HTR-8/SVneo (cell line): Measurements from ENCODE around the gene RNF212.
"Not testable (repeated sequence)": the region's sequence is repeated elsewhere in the genome, so short reads cannot be mapped to it uniquely, and the experiment has no call there.

Source experiments
- DNase-seq: peaks from one replicate; pipeline ENCODE4 v3.0.0; 2011; ENCODE audit warnings: low spot score, mixed read lengths; ENCODE audit not compliant: insufficient read length
- FAIRE-seq: peaks from 2 replicates; lab custom pipeline; 2011; peaks lifted over from hg19 to GRCh38; lab: Jason Lieb, UNC

RNF212 gene

DNA sequence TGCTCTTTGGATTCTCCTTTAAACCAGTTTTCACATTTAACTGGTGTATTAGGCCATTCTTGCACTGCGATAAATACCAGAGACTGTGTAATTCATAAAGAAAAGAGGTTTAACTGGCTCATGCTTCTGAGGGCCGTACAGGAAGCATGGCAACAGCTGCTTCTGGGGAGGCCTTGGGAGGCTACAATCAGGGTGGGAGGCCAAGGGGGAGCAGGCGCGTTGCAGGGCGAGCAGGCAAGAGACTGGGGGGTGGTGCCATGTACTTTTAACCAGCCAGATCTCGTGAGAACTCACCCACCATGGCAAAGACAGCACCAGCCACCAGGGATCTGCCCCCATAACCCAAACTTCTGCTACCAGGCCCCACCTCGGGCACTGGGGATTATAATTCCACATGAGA, 38.1 kb downstream of the RNF212 start:
- FAIRE-seq, result no peak

DNA sequence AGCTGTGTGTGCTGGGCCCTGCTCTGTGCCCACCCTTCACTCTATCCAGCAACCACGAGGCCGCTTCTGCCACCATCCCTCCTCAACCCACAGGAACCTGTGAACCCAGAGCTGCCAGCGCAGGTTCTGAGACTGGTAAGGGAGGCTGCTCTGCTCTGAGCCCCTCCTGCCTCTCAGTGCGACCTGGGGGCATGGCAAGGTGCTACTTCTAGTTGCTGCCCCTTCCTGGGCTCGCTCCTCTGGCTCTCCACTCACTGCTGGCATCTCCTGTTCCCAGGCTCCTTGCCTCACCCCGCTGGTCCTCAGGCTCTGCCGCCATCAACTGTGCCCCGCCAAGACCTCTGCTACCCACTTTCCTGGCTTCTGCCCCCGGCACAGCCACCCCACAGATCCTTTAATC, 39.3 kb downstream of the RNF212 start:
- FAIRE-seq (no peak), DNase-seq (no peak)

More for the DNA sequence above, 38.1 kb downstream of the RNF212 start:
- no peak for DNase-seq

DNA sequence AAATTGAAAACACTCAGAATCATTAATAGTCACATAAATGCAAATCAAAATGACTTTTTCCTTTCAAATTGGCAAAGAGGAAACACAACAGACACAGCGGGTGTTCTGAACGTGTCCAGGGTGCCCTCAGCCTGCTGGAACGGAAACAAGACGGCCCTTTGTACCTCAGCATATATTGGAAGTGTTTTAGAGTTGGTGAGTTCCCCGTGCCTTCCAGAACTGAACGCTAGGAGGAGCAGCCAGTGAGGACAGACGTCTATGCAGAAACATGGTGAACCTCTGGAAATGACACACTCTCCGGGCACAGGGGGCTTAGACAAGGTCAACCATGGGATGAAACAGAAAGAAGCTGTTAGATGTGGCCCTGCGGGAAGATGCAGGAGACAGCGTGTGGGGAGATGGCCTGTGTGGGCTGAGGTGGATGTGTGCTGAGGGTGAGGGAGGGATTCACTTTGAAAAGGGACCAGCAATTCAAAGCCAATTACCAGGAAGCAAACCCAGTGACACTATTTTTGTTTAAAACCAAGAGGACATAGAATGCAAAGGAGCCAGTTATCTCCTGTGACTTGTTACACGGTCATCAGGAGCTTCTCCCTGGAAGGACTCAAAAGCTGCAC, 40.4 kb downstream of the RNF212 start:
- DNase-seq (peak; percentile 59), FAIRE-seq (no peak)

DNA sequence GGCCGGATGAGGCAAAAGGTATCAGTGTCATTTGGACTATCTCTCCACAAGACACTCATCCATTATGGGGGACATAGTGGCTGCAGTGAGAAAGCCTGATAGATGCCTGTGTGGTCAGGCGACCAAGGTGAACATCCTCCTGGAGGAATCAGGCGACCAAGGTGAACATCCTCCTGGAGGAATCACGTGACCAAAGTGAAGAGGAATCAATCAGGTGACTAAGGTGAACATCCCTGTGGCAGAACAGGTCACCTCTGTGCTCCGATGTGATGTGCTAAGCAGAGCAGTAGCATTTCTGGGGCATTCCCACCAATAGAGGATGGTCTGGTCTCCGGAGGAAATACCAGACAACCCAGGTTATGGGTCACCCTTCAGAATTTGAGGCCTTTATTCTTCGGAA, 44.0 kb downstream of the RNF212 start:
- no peak for DNase-seq
- FAIRE-seq, result no peak

DNA sequence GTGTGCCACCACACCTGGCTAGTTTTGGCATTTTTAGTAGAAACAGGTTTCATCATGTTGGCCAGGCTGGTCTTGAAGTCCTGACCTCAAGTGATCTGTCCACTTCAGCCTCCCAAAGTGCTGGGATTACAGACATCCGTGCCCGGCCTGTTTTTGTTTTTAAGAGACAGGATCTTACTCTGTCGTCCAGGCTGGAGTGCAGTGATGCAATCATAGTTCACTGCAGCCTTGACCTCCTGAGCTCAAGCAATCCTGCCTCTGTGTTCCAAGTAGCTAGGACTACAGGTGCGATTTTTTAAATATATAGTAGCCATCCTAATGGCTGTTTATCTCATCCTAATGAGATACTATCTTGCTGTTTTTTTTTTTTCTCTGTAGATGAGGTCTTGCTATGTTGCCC, 47.6 kb downstream of the RNF212 start:
- FAIRE-seq (no peak), DNase-seq (no peak)

DNA sequence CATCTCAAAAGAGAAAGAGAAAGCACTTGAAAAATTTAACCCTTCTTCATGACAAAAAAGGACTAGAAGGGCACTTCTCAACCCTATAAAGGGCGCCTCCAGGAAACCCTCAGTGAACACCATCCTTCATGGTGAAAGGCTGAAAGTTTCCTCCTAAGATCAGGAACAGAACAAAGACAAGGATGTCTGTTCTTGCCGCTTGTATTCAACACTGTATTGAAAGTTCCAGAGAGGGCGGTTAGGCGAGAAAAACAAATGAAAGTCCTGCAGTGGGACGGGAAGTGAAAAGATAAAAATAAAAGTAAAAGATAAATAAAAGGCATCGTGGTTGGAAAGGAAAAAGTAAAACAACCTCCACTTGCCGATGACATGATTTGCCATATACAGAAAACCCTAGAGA, 50.9 kb downstream of the RNF212 start:
- DNase-seq (no peak), FAIRE-seq (no peak)

DNA sequence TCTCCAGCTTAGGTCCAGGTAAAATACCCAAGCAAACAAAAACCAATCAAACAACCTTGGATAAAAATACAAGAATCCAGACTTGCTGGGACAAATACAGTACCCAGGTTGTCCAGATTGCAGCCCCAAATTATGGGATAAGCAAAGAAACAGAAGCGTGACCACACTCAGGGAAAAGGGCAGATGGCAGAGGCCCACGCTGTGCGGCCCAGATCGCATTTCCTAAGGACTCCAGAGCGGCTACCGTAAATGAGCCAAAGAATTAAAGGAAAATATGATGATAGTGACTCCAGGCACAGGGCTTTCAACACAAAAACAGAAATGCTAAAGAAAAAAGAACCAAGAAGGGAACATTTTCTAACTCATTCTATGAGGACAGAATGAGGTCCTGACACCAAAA, 51.6 kb downstream of the RNF212 start:
- DNase-seq (no peak), FAIRE-seq (no peak)

DNA sequence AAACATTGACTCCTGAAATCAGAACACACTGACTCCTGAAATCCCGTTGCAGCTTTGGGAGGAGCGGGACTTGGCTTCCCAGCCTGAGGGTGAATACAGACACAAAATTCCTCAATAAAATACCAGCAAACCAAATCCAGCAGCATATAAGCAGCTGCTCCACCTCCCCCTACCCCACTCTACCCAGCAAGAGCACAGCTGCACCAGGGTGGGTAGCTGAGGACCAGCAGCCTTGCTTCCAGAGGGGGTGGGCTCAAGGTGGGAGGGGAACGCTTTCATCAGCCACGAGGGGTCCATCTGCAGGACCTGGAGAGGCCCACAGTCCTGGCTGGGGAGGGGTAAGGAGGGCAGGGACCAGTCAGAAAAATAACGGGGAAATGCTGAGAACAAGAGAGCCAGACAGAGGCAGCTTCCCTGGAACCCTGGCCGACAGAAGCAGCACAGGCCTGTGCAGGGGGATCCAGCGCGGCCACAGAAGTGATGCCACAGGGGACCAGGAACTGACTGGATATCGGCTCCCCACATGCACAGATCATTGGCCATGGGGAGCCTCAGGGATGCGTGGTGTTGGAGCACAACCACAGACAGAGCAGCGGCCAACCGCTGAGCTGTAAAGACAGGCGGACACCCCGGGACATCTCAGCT, 52.2 kb downstream of the RNF212 start:
- no peak for DNase-seq
- no peak for FAIRE-seq

DNA sequence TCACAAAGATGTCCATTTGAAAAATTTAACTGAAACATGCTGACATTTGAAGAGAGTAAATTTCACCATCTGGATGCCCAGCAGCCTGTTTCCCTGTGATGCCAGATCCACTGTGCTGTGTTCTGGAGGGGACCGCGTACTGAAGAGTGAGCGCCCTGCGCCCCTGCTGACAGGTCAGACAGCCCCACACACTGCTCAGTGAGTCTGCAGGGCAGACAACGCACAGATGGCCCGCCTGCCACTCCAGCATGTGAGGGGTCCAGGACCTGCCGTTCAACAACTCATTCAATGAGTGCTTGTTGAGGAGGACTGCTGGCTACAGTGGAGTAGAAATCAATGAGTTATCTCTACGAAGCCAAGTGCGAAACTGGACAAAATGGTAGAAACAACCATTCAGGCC, 52.7 kb downstream of the RNF212 start:
- FAIRE-seq (no peak), DNase-seq (no peak)

DNA sequence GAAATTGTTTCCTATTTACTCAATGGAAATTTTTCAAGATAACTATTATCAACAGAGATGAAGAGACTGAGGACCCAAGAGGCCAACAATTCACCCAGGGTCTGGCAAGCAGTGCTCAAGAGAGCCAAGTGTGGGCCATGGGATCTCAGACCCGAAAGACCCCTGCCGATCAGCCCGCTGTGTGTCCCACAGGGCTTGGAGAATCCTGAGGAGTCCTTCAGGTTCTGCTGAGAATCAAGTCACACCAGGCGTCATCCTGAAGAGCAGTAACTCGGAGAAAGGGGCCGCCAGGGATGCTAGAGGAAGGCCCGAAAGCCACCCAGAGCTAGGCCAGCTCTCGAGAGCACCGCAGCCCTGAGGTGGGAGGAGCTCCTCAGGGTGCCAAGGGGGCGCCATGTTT, 53.2 kb downstream of the RNF212 start:
- DNase-seq, result no peak
- FAIRE-seq, result no peak

DNA sequence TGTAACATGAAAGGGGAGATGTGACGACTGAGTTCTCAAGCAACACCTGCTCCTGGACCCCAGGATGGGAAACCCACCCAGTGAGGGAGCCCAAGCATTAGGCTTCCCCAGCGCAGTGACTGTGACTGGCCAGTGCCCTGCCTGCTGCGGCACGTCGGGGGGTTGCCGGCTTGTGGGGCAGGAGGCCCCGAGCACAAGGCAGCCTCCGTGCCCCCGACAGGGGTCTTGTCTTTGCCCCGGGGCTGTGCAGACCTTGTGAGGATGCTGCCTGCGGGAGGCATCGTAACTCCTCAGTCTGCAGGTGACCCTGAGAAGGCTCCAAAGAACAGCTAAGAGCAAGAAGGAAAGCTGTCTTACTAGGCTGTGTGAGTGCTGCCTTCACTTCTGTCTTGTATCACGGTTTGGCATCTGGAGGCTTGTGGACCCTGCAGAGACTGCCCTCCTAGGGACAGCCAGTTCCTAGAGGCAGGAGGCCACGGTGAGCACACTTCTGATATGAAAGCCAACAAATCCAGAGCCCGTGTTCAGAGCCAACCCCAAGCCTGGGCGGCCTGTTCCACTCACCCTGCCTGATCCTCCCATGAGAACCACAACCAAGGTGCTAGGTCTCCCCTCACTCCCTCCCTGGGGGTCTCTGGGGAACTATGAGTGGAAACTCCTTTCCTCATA, 54.2 kb downstream of the RNF212 start:
- DNase-seq (no peak), FAIRE-seq (no peak)

DNA sequence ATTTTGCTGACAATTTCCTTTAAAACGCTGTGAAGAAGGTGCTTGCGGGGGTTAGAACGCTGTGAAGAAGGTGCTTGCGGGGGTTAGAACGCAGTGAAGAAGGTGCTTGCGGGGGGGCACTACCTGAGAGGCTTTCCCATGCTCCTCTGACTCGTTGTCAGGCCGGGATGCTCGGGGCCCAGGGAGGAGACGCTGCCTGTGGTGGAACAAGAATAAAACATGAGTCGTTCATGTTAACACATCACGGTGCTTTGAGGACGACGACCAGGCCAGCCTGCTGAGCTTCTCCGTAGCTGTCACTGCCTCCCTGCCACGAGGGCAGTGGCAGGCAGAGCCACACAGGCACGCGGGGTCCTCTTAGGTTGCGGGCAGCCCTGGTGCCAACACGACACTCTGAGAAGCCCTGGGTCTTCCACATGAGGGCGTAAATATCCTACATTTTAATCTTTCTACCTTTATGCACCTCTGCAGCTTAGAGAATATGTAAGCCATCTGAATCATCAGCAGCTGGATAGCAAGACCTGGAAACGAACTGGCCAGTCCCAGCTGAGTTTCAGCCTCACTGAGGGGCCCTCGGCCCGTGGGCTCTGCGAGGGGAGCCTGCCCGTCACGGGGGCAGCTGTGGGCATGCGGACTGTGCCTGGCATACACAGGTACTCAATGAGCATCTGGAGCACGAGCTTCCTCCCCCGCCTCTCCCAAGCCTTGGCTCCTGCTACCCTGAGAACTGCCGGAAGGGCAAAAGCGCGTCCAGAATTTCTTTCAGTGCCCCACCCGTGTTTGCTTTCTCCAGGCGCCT, 55.0 kb downstream of the RNF212 start:
- peak; percentile 52 for FAIRE-seq

DNA sequence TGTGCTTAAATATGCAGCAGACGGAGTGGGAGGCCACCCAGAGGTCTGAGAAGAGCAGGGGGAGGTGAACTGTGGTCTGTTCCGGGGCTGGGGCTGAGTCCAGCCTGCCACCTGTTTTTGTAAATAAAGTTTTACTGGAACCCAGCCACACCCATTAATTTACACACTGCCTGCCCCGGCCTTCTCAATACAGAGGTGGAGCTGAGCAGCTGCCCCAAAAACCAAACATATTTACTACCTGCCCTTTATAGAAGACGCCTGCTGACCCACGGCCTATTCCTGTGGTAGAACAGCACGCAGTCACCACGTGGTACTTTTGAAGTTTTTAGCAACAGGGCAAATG, 56.0 kb downstream of the RNF212 start:
- no peak for FAIRE-seq
- DNase-seq, result no peak

More for the DNA sequence above, 55.0 kb downstream of the RNF212 start:
- no peak for DNase-seq

DNA sequence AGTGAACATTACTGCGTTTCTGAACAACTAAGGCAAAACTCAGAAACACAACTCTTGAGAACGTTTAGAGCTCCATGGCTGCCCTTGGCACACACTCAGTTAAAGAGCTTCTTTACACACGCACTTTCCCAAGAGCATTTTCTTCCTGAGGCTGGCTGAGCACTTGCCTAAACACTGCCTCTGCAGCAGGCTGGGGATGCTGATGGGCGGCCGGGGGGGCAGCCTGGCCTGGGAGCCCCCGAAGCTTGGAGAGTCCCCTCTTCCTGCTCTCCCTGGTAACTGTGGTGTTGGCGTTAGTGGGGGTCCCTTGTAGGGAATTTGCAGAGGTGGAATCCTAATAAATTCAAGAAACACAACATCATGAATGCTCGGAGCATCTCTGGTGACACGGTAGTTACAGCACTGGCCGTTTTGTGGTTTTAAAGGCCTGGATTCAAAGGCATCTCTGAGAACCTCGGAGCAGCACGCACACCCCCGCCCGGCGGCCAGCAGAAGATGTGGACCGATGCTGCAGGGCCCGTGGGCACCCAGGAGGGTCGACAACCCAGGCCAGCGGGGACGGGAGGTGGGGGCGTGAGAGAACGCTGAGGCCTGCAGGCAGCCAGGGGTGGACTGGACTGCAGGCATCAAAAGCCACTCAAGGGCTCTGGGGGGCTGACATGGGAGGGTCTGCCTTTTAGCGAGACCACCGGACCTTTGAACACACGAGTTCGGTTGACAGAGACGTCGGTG, 56.5 kb downstream of the RNF212 start:
- DNase-seq, result no peak
- no peak for FAIRE-seq

DNA sequence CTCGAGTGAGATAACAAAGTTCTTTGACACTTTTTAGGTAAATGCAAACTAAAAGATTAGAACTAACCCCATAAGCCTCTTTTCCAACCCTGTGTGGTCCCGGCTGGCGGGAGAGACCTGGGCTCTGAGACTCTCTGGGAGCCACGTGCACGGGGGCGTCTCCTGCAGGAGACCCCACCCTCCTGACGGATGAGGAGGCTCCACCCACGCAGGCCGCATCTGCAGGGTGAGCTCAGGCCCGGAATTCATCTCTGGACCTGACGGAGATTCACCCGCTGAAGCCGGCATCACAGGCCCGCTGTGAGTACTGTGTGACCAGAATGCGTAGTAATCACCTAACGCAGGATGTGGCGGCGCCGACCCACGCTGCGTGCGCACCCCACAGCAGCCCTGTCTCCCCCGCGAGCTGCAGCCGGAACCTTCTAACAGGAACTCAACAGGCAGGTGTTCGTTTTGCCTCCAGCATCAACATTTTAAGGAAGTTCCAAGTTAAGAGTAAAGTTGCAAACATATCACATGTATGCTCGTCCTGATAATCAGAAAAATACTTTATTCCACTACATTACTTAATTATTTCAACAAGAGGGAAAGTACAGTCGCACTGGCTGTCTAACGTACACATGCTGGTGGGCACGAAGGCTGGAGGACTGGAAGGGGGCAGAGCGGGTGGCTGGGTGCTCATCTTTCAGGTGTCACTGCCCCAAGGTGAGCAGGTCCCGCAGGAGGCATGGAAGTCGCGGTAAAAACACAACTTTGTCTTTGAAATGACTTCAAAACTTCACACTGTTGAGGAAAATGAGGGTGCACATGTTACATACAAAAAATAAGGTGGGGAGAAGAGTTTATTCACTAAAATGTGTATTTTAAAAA, 57.4 kb downstream of the RNF212 start:
- DNase-seq (no peak), FAIRE-seq (no peak)

DNA sequence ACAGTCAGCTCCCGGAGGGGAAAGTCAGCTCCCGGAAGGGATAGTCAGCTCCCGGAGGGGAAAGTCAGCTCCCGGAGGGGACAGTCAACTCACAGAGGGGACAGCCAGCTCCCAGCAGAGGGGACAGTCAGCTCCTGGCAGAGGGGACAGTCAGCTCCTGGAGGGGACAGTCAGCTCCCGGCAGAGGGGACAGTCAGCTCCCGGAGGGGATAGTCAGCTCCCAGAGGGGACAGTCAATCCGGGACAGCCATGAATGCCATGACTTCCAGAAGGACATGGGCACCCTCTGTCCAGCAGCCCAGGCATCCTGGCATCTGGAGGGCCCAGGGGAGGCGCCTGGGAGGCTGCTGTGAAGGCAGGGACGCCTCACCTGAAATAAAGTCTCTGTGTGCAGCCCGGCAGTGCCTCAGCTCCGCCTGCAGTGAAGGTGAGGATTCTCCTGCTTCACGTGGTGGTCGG, 58.1 kb downstream of the RNF212 start:
- FAIRE-seq, DNase-seq: not testable (repeated sequence)

DNA sequence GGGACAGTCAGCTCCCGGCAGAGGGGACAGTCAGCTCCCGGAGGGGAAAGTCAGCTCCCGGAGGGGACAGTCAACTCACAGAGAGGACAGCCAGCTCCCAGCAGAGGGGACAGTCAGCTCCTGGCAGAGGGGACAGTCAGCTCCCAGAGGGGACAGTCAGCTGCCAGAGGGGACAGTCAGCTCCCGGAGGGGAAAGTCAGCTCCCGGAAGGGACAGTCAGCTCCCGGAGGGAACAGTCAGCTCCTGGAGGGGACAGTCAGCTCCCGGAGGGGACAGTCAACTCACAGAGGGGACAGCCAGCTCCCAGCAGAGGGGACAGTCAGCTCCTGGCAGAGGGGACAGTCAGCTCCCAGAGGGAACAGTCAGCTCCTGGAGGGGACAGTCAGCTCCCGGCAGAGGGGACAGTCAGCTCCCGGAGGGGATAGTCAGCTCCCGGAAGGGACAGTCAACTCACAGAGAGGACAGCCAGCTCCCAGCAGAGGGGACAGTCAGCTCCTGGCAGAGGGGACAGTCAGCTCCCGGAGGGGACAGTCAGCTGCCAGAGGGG, 58.6 kb downstream of the RNF212 start:
- not testable (repeated sequence) for DNase-seq, FAIRE-seq

DNA sequence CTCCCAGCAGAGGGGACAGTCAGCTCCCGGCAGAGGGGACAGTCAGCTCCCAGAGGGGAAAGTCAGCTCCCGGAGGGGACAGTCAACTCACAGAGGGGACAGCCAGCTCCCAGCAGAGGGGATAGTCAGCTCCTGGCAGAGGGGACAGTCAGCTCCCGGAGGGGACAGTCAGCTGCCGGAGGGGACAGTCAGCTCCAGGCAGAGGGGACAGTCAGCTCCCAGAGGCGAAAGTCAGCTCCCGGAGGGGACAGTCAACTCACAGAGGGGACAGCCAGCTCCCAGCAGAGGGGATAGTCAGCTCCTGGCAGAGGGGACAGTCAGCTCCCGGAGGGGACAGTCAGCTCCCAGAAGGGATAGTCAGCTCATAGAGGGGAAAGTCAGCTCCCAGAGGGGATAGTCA, 59.5 kb downstream of the RNF212 start:
- not testable (repeated sequence) for FAIRE-seq, DNase-seq

DNA sequence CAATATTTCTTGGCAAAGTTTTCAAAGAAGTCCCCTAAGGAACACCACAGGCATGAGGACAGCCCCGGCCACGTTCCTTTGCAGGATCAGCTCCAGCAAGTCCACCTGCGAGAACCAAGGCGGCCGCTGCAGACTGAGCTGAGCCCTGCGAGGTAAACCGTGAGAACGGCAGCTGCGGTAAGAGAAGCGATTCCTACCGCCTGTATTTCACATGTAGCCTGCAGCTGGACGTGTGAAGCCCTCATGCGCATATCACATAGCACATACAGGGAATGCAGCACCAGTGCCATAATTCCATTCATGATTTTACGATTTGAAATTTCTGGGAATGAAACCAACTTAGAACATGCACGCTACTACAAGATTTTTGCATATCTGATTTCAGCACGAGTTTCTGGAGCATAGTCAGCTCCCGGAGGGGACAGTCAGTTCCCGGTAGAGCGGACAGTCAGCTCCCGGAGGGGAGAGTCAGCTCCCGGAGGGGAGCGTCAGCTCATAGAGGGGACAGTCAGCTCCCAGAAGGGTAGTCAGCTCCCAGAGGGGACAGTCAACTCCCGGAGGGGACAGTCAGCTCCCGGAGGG, 60.2 kb downstream of the RNF212 start:
- DNase-seq, result no peak
- FAIRE-seq, result no peak
